Hair follicular keratinocyte (primary cell): Measurements from ENCODE around the gene SUFU. TPM values are rescaled to one million over a fixed set of nuclear protein-coding genes. Genes with fewer than 3 reads are reported as not detected.

Experiments
- total RNA-seq: library from RNA; depleted of rRNA; stranded (reverse); fragments of >200 nt; gene quantifications from 2 replicates; pipeline ENCODE4 v1.2.3, GENCODE V29; 2015

SUFU gene
- total RNA-seq, result 3.2 and 3.4 TPM in 2 replicates

GRCh38 chr10:102503264-102504178 lies at the start of gene SUFU:
SUFU (plus strand) TSS chr10:102503972; CDS start chr10:102504153, 181 bp downstream.

GRCh38 chr10:102502337-102503151 lies 1.2 kb upstream of the SUFU start, which contains the start of gene ACTR1A:
ACTR1A (minus strand) TSS chr10:102502712; CDS start chr10:102502647, 65 bp downstream.

GRCh38 chr10:102644066-102644645 lies 140.4 kb downstream of the SUFU start, which contains the start of gene TRIM8:
TRIM8 (plus strand) TSS chr10:102644479; CDS start chr10:102644618, 139 bp downstream.

Other genes with a start within 250 kb of the SUFU start
- gene NFKB2, start 108.3 kb upstream of the SUFU start, total RNA-seq, result 53.7 and 71.6 TPM in 2 replicates
- 0.31 and 0.99 TPM in 2 replicates for gene PSD, start 85.2 kb upstream of the SUFU start, total RNA-seq
- gene FBXL15, start 83.1 kb upstream of the SUFU start, total RNA-seq, result 11.2 and 11.6 TPM in 2 replicates
- 76.2 and 94.5 TPM in 2 replicates for gene CUEDC2, start 71.4 kb upstream of the SUFU start, total RNA-seq
- 3.2 and 7.7 TPM in 2 replicates for gene C10orf95, start 52.4 kb upstream of the SUFU start, total RNA-seq
- 109 and 125 TPM in 2 replicates for gene ACTR1A, start 1.3 kb upstream of the SUFU start, total RNA-seq
- gene TRIM8, start 140.5 kb downstream of the SUFU start, total RNA-seq, result 81.1 and 125 TPM in 2 replicates
- 3.5 and 5.2 TPM in 2 replicates for gene ARL3, start 210.4 kb downstream of the SUFU start, total RNA-seq
- gene SFXN2, start 210.7 kb downstream of the SUFU start, total RNA-seq, result 5.6 and 6.0 TPM in 2 replicates
- 32.1 and 33.8 TPM in 2 replicates for gene WBP1L, start 240.0 kb downstream of the SUFU start, total RNA-seq